ENCODE data around the gene NPL.

DNA sequence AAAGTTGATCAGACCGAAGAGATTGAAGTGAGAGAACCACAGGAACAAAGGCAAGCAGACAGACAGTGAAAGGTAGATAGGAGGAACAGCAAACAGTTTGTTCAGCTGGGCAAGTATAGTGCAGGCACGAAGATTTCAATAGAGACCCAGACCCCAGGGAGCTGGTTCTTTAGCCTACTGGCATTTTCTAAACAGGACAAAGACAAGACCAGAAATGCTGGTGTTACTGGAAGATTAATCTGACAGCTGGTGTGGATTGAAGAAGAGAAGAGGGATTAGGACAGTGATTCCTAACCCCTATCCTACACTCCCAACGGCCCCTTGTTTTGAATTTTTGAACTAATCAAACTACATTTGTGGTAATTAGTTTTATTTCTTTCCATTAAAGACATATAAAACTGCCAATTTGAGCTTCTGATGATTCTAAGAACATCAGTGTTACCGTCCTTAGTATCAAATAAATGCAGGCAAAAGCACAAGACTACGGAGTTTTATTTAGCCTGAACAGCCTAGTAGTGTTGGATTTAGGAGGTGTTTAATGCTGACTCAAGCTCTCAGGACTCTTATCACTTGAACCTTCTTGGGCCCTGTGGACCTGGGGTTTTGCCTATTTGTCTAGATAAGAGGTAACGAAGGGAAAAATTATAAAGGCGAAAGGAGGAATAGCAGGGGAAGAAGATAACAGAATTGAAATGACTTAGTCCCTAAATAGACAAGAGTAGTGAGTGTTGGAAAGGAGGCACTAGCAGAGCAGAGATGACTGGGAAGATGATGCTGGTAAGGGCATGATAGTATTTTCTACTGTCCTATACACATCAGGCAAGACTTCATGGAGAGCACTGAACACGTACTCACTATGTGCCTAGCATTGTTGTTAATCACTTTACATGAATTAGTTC is 2.0 kb downstream of the NPL start:
- TF ChIP-seq, protein P1, sequence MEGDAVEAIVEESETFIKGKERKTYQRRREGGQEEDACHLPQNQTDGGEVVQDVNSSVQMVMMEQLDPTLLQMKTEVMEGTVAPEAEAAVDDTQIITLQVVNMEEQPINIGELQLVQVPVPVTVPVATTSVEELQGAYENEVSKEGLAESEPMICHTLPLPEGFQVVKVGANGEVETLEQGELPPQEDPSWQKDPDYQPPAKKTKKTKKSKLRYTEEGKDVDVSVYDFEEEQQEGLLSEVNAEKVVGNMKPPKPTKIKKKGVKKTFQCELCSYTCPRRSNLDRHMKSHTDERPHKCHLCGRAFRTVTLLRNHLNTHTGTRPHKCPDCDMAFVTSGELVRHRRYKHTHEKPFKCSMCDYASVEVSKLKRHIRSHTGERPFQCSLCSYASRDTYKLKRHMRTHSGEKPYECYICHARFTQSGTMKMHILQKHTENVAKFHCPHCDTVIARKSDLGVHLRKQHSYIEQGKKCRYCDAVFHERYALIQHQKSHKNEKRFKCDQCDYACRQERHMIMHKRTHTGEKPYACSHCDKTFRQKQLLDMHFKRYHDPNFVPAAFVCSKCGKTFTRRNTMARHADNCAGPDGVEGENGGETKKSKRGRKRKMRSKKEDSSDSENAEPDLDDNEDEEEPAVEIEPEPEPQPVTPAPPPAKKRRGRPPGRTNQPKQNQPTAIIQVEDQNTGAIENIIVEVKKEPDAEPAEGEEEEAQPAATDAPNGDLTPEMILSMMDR (IDR thresholded peaks at IDR 0.05) = no peak
- TF ChIP-seq POLR2A (IDR thresholded peaks at IDR 0.05) (no peak), POLR2AphosphoS5 (IDR thresholded peaks at IDR 0.05) (no peak)
